Measurements from ENCODE around the gene GBX2. TPM values are rescaled to one million over a fixed set of nuclear protein-coding genes. Genes with fewer than 3 reads are reported as not detected.

The GBX2 gene
- total and polyA plus RNA-seq, 10 of the 15 experiments (the other 5 are each of a cell fraction or from before 2014, with no cell fraction given): not detected

GRCh38 chr2:236129935-236130334 lies 38.3 kb downstream of the GBX2 start:
- no peaks in the 10 kb centered on the region for H4K20me1 ChIP-seq (ENCODE audit: control insufficient read depth, insufficient read depth)
- in situ Hi-C loops (cut with MboI) (no loop called here), intact Hi-C loops (cut with micrococcal nuclease; ENCODE audit: unreplicated experiment) (no loop called here)
- H3K4me3 ChIP-seq: no peak overlapping the region
- no TSS peak for BruUV-seq (replicated peaks)
- H3K4me2 ChIP-seq (ENCODE audit: control insufficient read depth, insufficient read depth): no peak overlapping the region
- no peak overlapping the region for H3K27ac ChIP-seq (ENCODE audit: control insufficient read depth, insufficient read depth)
- DNase-seq (ENCODE audit: low read depth, low spot score) (no peak), FAIRE-seq (no peak), ATAC-seq (no peak)
- POLR2A ChIA-PET: no interaction called here
- CTCF ChIA-PET: no interaction called here
- H3K4me1 ChIP-seq (ENCODE audit: control insufficient read depth, insufficient read depth, low read length): no peaks in the 10 kb centered on the region; the same call in 1 of the 2 replicates
- no peaks in the 10 kb centered on the region for H3K9me3 ChIP-seq (replicated peaks; ENCODE audit: control insufficient read depth, insufficient read depth, low read length)
- SMC1A ChIA-PET (ENCODE audit: uncharacterized antibody, unreplicated experiment): no interaction called here
- no peak overlapping the region for H2AFZ ChIP-seq (ENCODE audit: control insufficient read depth, low read depth, low read length)
- H3K79me2 ChIP-seq (ENCODE audit: control insufficient read depth, insufficient read depth, low read length): no peaks in the 10 kb centered on the region
- H3K9ac ChIP-seq (ENCODE audit: control insufficient read depth, insufficient read depth, low read length): no peak overlapping the region
- RAD21 ChIA-PET (ENCODE audit: unreplicated experiment): no interaction called here
- no peak for TF ChIP-seq IKZF1 (conservative IDR thresholded peaks at IDR 0.05)
- TF ChIP-seq, protein P1, sequence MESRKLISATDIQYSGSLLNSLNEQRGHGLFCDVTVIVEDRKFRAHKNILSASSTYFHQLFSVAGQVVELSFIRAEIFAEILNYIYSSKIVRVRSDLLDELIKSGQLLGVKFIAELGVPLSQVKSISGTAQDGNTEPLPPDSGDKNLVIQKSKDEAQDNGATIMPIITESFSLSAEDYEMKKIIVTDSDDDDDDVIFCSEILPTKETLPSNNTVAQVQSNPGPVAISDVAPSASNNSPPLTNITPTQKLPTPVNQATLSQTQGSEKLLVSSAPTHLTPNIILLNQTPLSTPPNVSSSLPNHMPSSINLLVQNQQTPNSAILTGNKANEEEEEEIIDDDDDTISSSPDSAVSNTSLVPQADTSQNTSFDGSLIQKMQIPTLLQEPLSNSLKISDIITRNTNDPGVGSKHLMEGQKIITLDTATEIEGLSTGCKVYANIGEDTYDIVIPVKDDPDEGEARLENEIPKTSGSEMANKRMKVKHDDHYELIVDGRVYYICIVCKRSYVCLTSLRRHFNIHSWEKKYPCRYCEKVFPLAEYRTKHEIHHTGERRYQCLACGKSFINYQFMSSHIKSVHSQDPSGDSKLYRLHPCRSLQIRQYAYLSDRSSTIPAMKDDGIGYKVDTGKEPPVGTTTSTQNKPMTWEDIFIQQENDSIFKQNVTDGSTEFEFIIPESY (IDR thresholded peaks at IDR 0.05): no peak
- TF ChIP-seq HCFC1 (IDR thresholded peaks at IDR 0.05; ENCODE audit: low read length): no peak
- H3K27me3 ChIP-seq (replicated peaks in 1 of 2; ENCODE audit: control insufficient read depth in 2 of 2, insufficient read depth in 2 of 2, low read length in 1 of 2): no peaks in the 10 kb centered on the region
- WGBS (ENCODE audit: insufficient coverage, insufficient replicate concordance, low lambda C conversion rate, missing lambda C conversion rate): 92% methylated on average over 4 of the region's 4 CpGs
- no peaks in the 10 kb centered on the region for H3K36me3 ChIP-seq (ENCODE audit: control insufficient read depth in 2 of 2, insufficient read depth in 2 of 2, low read length in 1 of 2)

DNA sequence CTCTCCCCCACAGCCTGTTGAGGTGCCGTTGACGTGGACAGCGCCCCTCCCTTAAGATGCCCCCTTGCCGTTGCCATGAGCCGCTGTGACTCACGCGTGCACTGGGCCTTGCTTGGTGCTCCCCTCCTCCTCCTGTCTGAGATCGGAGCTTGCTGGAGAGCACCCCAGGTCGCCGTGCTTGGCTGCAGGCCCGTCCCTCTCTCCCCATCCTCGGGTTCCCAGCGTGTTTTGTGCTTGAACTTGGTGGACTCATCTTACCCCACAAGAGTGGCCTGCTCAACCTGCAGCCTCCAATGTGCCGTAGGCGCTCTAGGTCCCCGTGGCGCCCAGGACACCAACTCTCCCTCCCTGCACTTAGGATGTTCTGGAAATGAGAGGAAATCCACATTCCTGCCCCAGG lies 39.9 kb downstream of the GBX2 start:
- 42% methylated on average over 14 of the region's 17 CpGs for WGBS (ENCODE audit: insufficient coverage, insufficient replicate concordance, low lambda C conversion rate, missing lambda C conversion rate)
- H3K4me1 ChIP-seq (ENCODE audit: control insufficient read depth, insufficient read depth, low read length): no peaks in the 10 kb centered on the region; the same call in 1 of the 2 replicates
- no peak overlapping the region for H3K4me3 ChIP-seq
- ChIA-PET RAD21 (ENCODE audit: unreplicated experiment) (no interaction called here), SMC1A (ENCODE audit: uncharacterized antibody, unreplicated experiment) (no interaction called here), CTCF (no interaction called here), POLR2A (no interaction called here)
- no peak overlapping the region for H2AFZ ChIP-seq (ENCODE audit: control insufficient read depth, low read depth, low read length)
- intact Hi-C loops (cut with micrococcal nuclease; ENCODE audit: unreplicated experiment) (no loop called here), in situ Hi-C loops (cut with MboI) (no loop called here)
- H3K36me3 ChIP-seq (ENCODE audit: control insufficient read depth in 2 of 2, insufficient read depth in 2 of 2, low read length in 1 of 2): no peaks in the 10 kb centered on the region
- no TSS peak for BruUV-seq (replicated peaks)
- TF ChIP-seq BCL11A (IDR thresholded peaks at IDR 0.05; ENCODE audit: low read depth, low read length) (no peak), RFX5 (IDR thresholded peaks at IDR 0.05; ENCODE audit: low read depth, low read length) (no peak), FOXM1 (IDR thresholded peaks at IDR 0.05; ENCODE audit: low read depth, low read length) (no peak), EZH2 (IDR thresholded peaks at IDR 0.05; ENCODE audit: borderline replicate concordance, control insufficient read depth, low read depth, low read length) (no peak), TARDBP (IDR thresholded peaks at IDR 0.05; ENCODE audit: borderline replicate concordance) (no peak)
- H4K20me1 ChIP-seq (ENCODE audit: control insufficient read depth, insufficient read depth): no peaks in the 10 kb centered on the region
- ATAC-seq: no peak
- no peaks in the 10 kb centered on the region for H3K79me2 ChIP-seq (ENCODE audit: control insufficient read depth, insufficient read depth, low read length)
- H3K27ac ChIP-seq (ENCODE audit: control insufficient read depth, insufficient read depth): no peak overlapping the region
- no peak for DNase-seq (ENCODE audit: low read depth, low spot score)
- FAIRE-seq: no peak
- no peak overlapping the region for H3K4me2 ChIP-seq (ENCODE audit: control insufficient read depth, insufficient read depth)
- H3K9me3 ChIP-seq (replicated peaks; ENCODE audit: control insufficient read depth, insufficient read depth, low read length): no peaks in the 10 kb centered on the region
- no peaks in the 10 kb centered on the region for H3K27me3 ChIP-seq (replicated peaks in 1 of 2; ENCODE audit: control insufficient read depth in 2 of 2, insufficient read depth in 2 of 2, low read length in 1 of 2)
- no peak overlapping the region for H3K9ac ChIP-seq (ENCODE audit: control insufficient read depth, insufficient read depth, low read length)

All from GM12878 (cell line).